ENCODE measurements around the gene RPP14. TPM values are rescaled to one million over a fixed set of nuclear protein-coding genes. Genes with fewer than 3 reads are reported as not detected.
A peak's percentile ranks its signal among the peaks of the same experiment; 100 is the strongest.
"Not testable (repeated sequence)": the region's sequence is repeated elsewhere in the genome, so short reads cannot be mapped to it uniquely, and the experiment has no call there.

Gene RPP14
- total RNA-seq, 1 donor from 2014 or later = 12.8 TPM

DNA sequence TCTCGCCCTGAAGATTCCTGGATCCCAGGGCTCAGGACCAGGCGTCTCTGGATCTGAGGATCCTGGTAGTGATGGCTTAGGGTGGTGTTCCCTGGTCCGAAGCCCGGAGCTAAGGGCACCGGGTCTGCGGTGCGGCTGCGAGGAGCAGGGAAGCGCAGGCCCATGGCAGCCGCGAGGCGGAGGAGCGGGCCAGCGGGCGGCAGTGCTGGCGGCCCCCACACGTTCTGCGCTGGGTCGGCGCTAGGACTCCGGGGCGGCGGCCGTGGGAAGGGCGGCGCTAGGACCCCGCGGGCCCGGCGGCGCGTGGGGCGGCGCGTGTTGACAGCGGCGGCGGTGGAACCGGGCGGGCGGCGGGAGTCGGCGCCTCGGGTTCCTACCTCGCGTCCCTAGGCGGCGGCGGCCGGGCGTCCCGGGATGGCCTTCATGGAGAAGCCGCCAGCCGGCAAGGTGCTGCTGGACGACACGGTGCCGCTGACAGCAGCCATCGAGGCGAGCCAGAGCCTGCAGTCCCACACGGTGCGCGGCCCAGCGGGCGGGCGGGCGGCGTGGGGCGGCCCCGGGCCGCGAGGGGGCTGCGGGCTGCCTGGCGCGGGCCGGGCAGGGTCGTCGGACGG is 26.6 kb downstream of the RPP14 start, which contains the start of gene PXK:
Gene PXK (plus strand): TSS at position 318 of the 614 bp plus-strand sequence. CDS start 97 bp downstream, at position 415.
- peak; percentile 87 for ATAC-seq

DNA sequence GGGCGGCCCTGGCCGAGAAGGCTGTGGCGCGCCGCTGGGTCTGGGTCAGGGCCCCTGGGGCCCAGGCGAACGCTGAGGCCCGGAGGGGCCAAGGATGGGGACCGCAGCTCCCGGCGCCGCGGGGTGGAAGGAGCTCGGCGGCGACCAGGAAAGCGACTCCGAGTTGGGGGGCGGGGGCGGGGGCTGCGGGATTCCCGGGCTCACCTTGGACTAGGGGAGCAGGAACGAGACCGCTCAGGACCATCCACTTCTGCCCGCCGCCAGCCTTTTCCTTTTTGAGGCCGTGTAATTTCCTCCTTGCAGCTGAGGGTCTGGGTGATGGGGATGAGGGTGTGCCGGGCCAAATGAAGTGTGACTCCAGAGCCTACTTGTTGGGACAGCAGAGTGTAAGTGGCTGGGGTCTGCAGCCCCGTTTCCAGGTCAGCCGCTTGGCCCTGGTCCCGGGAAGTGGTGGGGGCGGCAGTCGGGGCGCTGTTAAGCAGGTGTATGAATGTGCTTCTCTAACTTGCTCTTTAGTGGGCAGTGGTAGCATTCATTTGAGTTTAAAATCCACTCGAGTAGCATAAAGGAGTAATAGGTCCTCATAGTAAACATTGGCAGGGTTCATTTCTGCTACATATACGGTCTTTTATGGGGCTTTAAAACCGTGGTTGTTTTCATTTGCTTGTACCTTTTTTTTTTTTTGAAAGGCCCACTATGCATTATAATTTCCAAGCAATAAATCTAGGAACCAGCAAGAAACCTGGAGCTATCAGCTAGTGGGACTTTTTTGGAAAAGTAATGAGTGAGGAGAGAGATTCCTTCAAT is 27.4 kb downstream of the RPP14 start:
- peak; percentile 20 for ATAC-seq

GRCh38 chr3:58334013-58334321 is 27.9 kb downstream of the RPP14 start:
- no peak for ATAC-seq

DNA sequence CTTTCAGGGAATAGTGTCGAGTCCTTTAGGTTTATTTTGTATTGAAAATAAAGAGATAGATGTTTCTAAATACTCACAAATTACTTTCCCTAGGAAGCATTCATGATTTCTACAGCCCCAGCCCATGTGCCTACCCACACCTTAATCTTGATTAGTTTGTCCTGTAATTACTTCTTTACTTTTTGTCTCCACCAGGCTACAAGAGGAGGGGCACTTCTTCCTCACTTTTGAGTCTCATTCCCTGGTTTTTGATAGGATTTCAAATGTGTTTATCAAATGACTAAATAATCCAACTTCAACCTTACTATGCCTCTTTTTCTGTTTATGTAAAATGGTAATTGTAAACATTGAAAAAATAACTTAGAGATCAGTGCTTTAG is 28.4 kb downstream of the RPP14 start:
- ATAC-seq = no peak

- ATAC-seq = peak; percentile 60
Measured at GRCh38 chr3:58335652-58335947, 29.6 kb downstream of the RPP14 start.

DNA sequence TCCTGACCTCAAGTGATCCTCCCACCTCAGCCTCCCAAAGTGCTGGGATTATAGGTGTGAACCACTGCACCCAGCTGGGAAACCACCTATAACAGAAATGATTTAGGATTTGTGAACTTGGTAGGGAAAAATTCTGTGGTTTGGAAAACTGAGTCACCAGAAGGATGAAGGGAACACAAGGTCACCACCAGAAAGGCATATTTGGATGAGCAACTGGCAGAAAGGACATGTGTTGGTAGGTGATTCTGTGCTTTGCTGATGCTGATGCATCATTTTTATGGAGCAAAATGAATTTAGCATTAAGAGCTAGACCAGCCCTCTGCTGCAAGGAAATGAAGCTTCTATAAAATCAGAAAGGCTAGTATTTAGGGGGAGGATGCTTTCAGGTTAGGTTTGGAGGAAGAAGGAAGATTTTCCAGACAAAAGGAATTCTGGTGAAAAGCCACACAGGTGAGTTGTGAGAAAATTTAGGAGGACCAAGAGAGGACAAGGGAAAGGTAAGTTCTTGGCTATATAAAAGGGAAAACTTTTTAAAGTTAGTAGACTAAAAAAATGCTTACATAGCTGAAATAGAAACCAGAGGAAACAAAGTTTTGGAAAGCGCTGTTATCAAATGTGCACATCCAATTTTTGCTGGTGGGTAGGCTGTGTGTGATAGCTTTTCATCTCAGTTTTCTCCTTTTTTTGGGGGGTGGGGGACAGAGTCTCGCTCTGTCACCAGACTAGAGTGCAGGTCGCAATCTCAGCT is 30.3 kb downstream of the RPP14 start:
- no peak for ATAC-seq

DNA sequence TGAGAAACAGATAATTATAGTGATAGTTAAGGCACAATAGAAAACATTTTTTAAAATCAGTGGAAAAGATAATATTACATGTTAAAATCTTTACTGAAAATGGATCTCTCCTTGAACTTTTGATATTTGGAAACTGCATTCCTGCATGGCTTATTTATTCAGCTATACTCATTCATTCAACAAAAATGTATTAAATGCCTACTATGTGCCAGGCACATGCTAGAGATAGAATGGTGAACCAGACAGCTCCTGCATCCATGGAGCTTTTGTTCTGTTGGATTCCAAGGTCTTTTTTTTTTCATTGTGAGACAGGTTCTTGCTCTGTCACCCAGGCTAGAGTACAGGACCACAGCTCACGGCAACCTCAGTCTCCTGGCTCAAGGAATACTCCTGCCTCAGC is 31.1 kb downstream of the RPP14 start:
- no peak for ATAC-seq

- ATAC-seq = not testable (repeated sequence)
Measured at GRCh38 chr3:58339146-58339545, 33.1 kb downstream of the RPP14 start.

- ATAC-seq = no peak
Measured at GRCh38 chr3:58340594-58341244, 34.7 kb downstream of the RPP14 start.

- ATAC-seq = no peak
Measured at GRCh38 chr3:58341376-58341775, 35.3 kb downstream of the RPP14 start.

- no peak for ATAC-seq
Measured at GRCh38 chr3:58342676-58343075, 36.6 kb downstream of the RPP14 start.

GRCh38 chr3:58345457-58345856 is 39.4 kb downstream of the RPP14 start:
- no peak for ATAC-seq

DNA sequence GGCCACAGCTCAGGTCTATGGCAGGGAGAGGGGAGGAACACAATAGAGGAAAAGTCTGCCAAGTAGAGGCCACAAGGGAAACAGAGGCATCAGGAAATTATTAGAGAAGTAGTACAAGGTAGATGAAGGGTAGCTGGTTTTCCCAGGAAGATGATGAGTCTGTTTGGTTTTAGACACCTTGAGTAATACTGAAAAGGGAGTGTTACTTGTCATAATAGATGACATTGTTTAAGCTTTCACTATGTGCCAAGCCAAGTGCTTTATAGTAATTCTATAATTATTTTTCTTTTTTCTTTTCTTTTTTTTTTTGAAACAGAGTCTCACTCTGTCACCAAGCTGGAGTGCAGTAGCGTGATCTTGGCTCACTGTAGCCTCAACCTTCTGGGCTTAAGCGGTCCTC is 40.3 kb downstream of the RPP14 start:
- peak; percentile 17 for ATAC-seq

GRCh38 chr3:58347984-58348383 is 41.9 kb downstream of the RPP14 start:
- ATAC-seq = no peak

- peak; percentile 65 for ATAC-seq
Measured at GRCh38 chr3:58349792-58350626, 44.0 kb downstream of the RPP14 start.

GRCh38 chr3:58350627-58351013 is 44.6 kb downstream of the RPP14 start:
- ATAC-seq = peak; percentile 6

DNA sequence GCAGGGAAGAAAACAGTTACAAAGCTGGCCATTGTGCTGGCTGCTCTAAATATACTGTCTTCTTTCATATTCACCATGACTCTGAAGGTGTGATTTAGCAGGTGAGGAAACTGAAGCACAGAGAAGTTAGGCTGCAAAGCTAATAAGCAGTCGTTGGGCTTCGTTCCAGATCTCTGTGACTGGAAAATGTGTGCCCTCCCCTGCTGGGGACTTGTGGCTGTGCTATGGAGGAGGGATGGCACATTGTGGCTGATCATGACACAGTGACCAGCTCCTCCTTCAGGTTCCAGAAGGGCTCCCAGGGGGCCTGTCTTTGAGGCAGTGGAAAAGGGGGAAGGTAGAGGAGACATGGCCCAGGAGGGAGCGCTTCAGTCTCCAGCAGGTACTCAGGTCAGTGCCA is 45.9 kb downstream of the RPP14 start:
- ATAC-seq = no peak

GRCh38 chr3:58352626-58353025 is 46.6 kb downstream of the RPP14 start:
- no peak for ATAC-seq

GRCh38 chr3:58353722-58354553 is 47.9 kb downstream of the RPP14 start:
- ATAC-seq = peak; percentile 11

GRCh38 chr3:58355179-58355578 is 49.1 kb downstream of the RPP14 start:
- peak; percentile 30 for ATAC-seq

- ATAC-seq = peak; percentile 64
Measured at GRCh38 chr3:58356054-58356453, 50.0 kb downstream of the RPP14 start.

Measured in esophagus mucosa (tissue), 1 donor.